GM23338 (cell line): ENCODE results near the gene DLGAP5. TPM values are rescaled to one million over a fixed set of nuclear protein-coding genes. Genes with fewer than 3 reads are reported as not detected.

Source experiments
- ATAC-seq: fragments of 200-7000 bp; cut with Tn5 transposase; 3 replicates; pipeline ENCODE4 v1.9.1; 2020
- DNase-seq: peaks from one replicate; pipeline ENCODE4 v3.0.0-alpha.2; 2015; ENCODE audit warnings: low spot score
- H2AFZ ChIP-seq: fragments of 200-600 bp; sonication (generic); 2 replicates; pipeline ENCODE4 v1.8.0; 2016; ENCODE audit warnings: antibody characterized with exemption, mild to moderate bottlenecking, moderate library complexity
- H3F3A ChIP-seq: fragments of 200-600 bp; sonication (generic); replicated peaks from 2 replicates; pipeline ENCODE4 v1.8.0; 2017; ENCODE audit warnings: antibody characterized with exemption, mixed run types, low read depth
- H3K27ac ChIP-seq: fragments of 200-600 bp; sonication (generic); 2 replicates; pipeline ENCODE4 v1.6.1; 2016; ENCODE audit warnings: low read depth
- H3K27me3 ChIP-seq: fragments of 200-600 bp; sonication (generic); 2 replicates; pipeline ENCODE4 v1.8.0; 2016; ENCODE audit warnings: mild to moderate bottlenecking, mixed run types, moderate library complexity; ENCODE audit not compliant: insufficient read depth
- H3K36me3 ChIP-seq: fragments of 200-600 bp; sonication (generic); 2 replicates; pipeline ENCODE4 v1.8.0; 2016; ENCODE audit warnings: mild to moderate bottlenecking; ENCODE audit not compliant: insufficient read depth
- H3K4me1 ChIP-seq: fragments of 200-600 bp; sonication (generic); 2 replicates; pipeline ENCODE4 v1.8.0; 2016; ENCODE audit warnings: mild to moderate bottlenecking, moderate library complexity; ENCODE audit not compliant: insufficient read depth
- H3K4me2 ChIP-seq: fragments of 200-600 bp; sonication (generic); 2 replicates; pipeline ENCODE4 v1.7.1; 2017; ENCODE audit warnings: mixed run types
- H3K4me3 ChIP-seq: fragments of 200-600 bp; sonication (generic); 2 replicates; pipeline ENCODE4 v1.6.1; 2016; ENCODE audit warnings: mixed run types
- H3K79me2 ChIP-seq: fragments of 200-600 bp; sonication (generic); replicated peaks from 2 replicates; pipeline ENCODE4 v1.8.0; 2017; ENCODE audit warnings: mild to moderate bottlenecking; ENCODE audit not compliant: insufficient read depth
- H3K9me2 ChIP-seq: fragments of 200-600 bp; sonication (generic); 2 replicates; pipeline ENCODE4 v1.8.0; 2017; ENCODE audit not compliant: insufficient read depth
- H4K20me1 ChIP-seq: fragments of 200-600 bp; sonication (generic); replicated peaks from 2 replicates; pipeline ENCODE4 v1.8.0; 2017; ENCODE audit warnings: mild to moderate bottlenecking; ENCODE audit not compliant: insufficient read depth
- H3K27ac Mint-ChIP-seq: 2 replicates; pipeline ENCODE4 v1.8.0; 2020; ENCODE audit warnings: inconsistent platforms, mild to moderate bottlenecking, moderate library complexity, mixed read lengths
- H3K27me3 Mint-ChIP-seq: 3 replicates; pipeline ENCODE4 v1.8.0; 2022; ENCODE audit warnings: low read depth, mild to moderate bottlenecking, moderate library complexity, mixed read lengths, inconsistent platforms; ENCODE audit not compliant: insufficient read depth, poor library complexity
- H3K36me3 Mint-ChIP-seq: 3 replicates; pipeline ENCODE4 v1.8.0; 2021; ENCODE audit warnings: low read depth, mild to moderate bottlenecking, inconsistent platforms, moderate library complexity, mixed read lengths
- H3K4me1 Mint-ChIP-seq: 3 replicates; pipeline ENCODE4 v1.8.0; 2020; ENCODE audit warnings: mild to moderate bottlenecking, inconsistent platforms, mixed read lengths
- H3K4me3 Mint-ChIP-seq: 3 replicates; pipeline ENCODE4 v1.8.0; 2021; ENCODE audit warnings: moderate library complexity, mild to moderate bottlenecking, inconsistent platforms, mixed read lengths
- H3K9me3 Mint-ChIP-seq: 3 replicates; pipeline ENCODE4 v1.8.0; 2020; ENCODE audit warnings: moderate library complexity, mild to moderate bottlenecking, inconsistent platforms, mixed read lengths
- CREB1 ChIP-seq: fragments of 250-450 bp; sonication (Bioruptor Pico); IDR thresholded peaks from 2 replicates; pipeline ENCODE4 v1.5.0; 2020; ENCODE audit warnings: low read depth, mild to moderate bottlenecking, moderate library complexity
- CTCF ChIP-seq, 2 experiments: fragments of 200-600 bp in 1 of 2; sonication (generic) in 1 of 2; conservative IDR thresholded peaks; 2 replicates each; pipeline versions ENCODE4 v1.5.1 to v1.6.1; 2016 to 2017; ENCODE audit warnings: antibody characterized with exemption in 2 of 2, low read depth in 2 of 2, mild to moderate bottlenecking in 2 of 2, moderate library complexity in 1 of 2
- JUNB ChIP-seq: IDR thresholded peaks from one replicate; pipeline ENCODE4 v1.6.1; 2016; ENCODE audit warnings: antibody characterized with exemption; ENCODE audit not compliant: unreplicated experiment
- NANOG ChIP-seq: IDR thresholded peaks from 2 replicates; pipeline ENCODE4 v1.6.1; 2016; ENCODE audit warnings: antibody characterized with exemption, borderline replicate concordance
- polyA plus RNA-seq: library from polyadenylated mRNA; unstranded; fragments of >200 nt; fragmentation: Nextera tagmentation; extraction: Ambion mirVana; gene quantifications from 2 replicates; pipeline ENCODE4 v1.2.1, GENCODE V29; 2016
- total RNA-seq: library from RNA; depleted of rRNA; stranded (reverse); fragments of >200 nt; shearing (Covaris generic); gene quantifications from 2 replicates; pipeline ENCODE4 v1.2.3, GENCODE V29; 2014

The DLGAP5 gene
- total and polyA plus RNA-seq, 2 experiments from 2014 or later = 110 to 117 TPM

GRCh38 chr14:55223364-55223763 is 32.0 kb upstream of the DLGAP5 start (continued):
- TF ChIP-seq CREB1 = no peak

GRCh38 chr14:55221968-55222367 is 30.6 kb upstream of the DLGAP5 start:
- H3K36me3 ChIP-seq = no peaks in the 10 kb centered on the region
- Mint-ChIP-seq H3K4me3 (no peak overlapping the region), H3K36me3 (no peaks in the 10 kb centered on the region), H3K9me3 (0 out of 3 replicates have a peak, but pooled peaks cover 9% of the 10 kb centered on the region), H3K27me3 (no peaks in the 10 kb centered on the region), H3K27ac (no peak overlapping the region), H3K4me1 (no peaks in the 10 kb centered on the region)
- H3K4me3 ChIP-seq = no peak overlapping the region
- no peaks in the 10 kb centered on the region for H3K79me2 ChIP-seq
- DNase-seq = no peak
- no peaks in the 10 kb centered on the region for H3F3A ChIP-seq
- no peaks in the 10 kb centered on the region for H3K9me2 ChIP-seq
- no peak overlapping the region for H2AFZ ChIP-seq
- no peak for TF ChIP-seq JUNB
- H4K20me1 ChIP-seq = no peaks in the 10 kb centered on the region
- H3K4me1 ChIP-seq = no peaks in the 10 kb centered on the region
- no peak for ATAC-seq
- H3K27ac ChIP-seq = no peak overlapping the region
- no peak overlapping the region for H3K4me2 ChIP-seq
- H3K27me3 ChIP-seq = no peaks in the 10 kb centered on the region

- Mint-ChIP-seq H3K36me3 (no peaks in the 10 kb centered on the region), H3K4me1 (no peaks in the 10 kb centered on the region), H3K4me3 (no peak overlapping the region), H3K27ac (no peak overlapping the region), H3K9me3 (0 out of 3 replicates have a peak, but pooled peaks cover under 1% of the 10 kb centered on the region), H3K27me3 (no peaks in the 10 kb centered on the region)
- Histone ChIP-seq H3K36me3 (no peaks in the 10 kb centered on the region), H2AFZ (no peak overlapping the region), H3K4me1 (no peaks in the 10 kb centered on the region), H3F3A (no peaks in the 10 kb centered on the region), H3K9me2 (no peaks in the 10 kb centered on the region), H3K79me2 (no peaks in the 10 kb centered on the region), H4K20me1 (no peaks in the 10 kb centered on the region), H3K4me2 (no peak overlapping the region), H3K27ac (no peak overlapping the region), H3K27me3 (no peaks in the 10 kb centered on the region), H3K4me3 (no peak overlapping the region)
- DNase-seq = no peak
- ATAC-seq = no peak
- TF ChIP-seq CTCF (conservative IDR thresholded peaks at IDR 0.05; ENCODE audit: low read depth in 2 of 2) = no peak
- no peak for TF ChIP-seq CREB1
These were observed 29.8 kb upstream of the DLGAP5 start for GRCh38 chr14:55221186-55221585.

- Histone ChIP-seq H3K27me3 (no peaks in the 10 kb centered on the region), H3K4me2 (no peak overlapping the region), H3K4me1 (no peaks in the 10 kb centered on the region), H2AFZ (no peak overlapping the region), H3K9me2 (no peaks in the 10 kb centered on the region), H3K36me3 (no peaks in the 10 kb centered on the region), H3K79me2 (no peaks in the 10 kb centered on the region), H3K27ac (no peak overlapping the region), H3K4me3 (no peak overlapping the region), H3F3A (no peaks in the 10 kb centered on the region), H4K20me1 (no peaks in the 10 kb centered on the region)
- DNase-seq (no peak), ATAC-seq (no peak)
- no peak for TF ChIP-seq NANOG
- Mint-ChIP-seq H3K9me3 (no peaks in the 10 kb centered on the region), H3K27me3 (no peaks in the 10 kb centered on the region), H3K4me3 (no peak overlapping the region), H3K27ac (no peak overlapping the region), H3K36me3 (no peaks in the 10 kb centered on the region), H3K4me1 (no peaks in the 10 kb centered on the region)
These were observed 28.8 kb upstream of the DLGAP5 start for GRCh38 chr14:55220230-55220629.
